HG02938 (cell line): Measurements from ENCODE around the gene ALAS2.
"Not testable (repeated sequence)": the region's sequence is repeated elsewhere in the genome, so short reads cannot be mapped to it uniquely, and the experiment has no call there.

Source experiments
- ATAC-seq: cut with Tn5 transposase; IDR thresholded peaks from one replicate; pipeline ENCODE4 v1.9.1; 2021; ENCODE audit warnings: mild to moderate bottlenecking, moderate library complexity; ENCODE audit not compliant: unreplicated experiment

Gene ALAS2, protein sequence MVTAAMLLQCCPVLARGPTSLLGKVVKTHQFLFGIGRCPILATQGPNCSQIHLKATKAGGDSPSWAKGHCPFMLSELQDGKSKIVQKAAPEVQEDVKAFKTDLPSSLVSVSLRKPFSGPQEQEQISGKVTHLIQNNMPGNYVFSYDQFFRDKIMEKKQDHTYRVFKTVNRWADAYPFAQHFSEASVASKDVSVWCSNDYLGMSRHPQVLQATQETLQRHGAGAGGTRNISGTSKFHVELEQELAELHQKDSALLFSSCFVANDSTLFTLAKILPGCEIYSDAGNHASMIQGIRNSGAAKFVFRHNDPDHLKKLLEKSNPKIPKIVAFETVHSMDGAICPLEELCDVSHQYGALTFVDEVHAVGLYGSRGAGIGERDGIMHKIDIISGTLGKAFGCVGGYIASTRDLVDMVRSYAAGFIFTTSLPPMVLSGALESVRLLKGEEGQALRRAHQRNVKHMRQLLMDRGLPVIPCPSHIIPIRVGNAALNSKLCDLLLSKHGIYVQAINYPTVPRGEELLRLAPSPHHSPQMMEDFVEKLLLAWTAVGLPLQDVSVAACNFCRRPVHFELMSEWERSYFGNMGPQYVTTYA

DNA sequence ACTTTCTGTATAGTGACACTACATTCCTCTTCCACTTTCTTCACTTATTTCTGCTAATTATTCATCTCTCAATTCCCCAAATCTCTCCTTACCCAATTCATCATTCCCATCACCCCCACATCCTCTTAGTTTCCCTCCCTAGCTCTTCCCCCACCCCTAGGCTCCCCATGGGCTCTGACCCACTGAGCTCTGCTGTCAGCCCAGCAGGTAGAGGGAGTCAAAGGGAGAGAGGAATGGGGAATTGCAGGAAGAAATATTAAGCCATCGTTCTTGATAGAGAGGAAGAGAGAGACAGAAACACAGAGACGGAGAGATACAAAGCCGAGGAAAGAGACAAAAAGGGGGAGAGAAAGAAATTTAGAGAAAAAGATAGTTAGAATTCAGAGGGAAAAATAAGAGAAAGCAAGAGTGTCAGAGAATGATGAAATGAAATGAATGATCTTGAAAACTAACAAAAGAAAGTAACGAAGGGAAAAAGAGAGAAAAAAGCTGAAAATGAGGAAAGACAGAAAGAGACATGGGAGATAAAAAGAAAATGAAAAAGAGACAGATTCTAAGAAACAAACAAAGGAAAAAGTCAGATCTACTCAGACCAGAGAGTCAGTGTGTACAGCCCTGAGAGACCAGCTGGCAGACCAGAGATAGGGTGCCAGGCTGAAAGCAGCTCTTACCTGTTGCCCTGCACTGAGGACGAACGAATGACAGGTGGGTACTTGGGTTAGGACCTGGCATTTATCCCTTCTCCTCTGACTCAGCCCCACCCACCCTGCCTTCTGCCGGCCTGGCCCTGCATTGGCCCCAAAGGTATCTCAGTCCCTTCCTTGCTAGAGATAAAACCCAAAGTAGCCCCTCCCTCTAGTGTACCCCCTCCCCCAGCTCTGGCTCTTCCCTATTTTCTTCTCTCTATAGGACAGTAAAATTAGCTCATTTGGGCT lies at the start of gene ALAS2:
Gene ALAS2 (minus strand): TSS at position 707 of the 935 bp plus-strand sequence. CDS start 4,977 bp downstream, outside the sequence.
- no peak for ATAC-seq

GRCh38 chrX:55074851-55075467 lies 44.2 kb upstream of the ALAS2 start, which contains the start of gene PAGE2B:
PAGE2B (plus strand) TSS chrX:55075030; CDS start chrX:55076042, 1,012 bp downstream.
- ATAC-seq: no peak

- ATAC-seq: no peak
Observed at GRCh38 chrX:55072286-55072685, 41.5 kb upstream of the ALAS2 start.

DNA sequence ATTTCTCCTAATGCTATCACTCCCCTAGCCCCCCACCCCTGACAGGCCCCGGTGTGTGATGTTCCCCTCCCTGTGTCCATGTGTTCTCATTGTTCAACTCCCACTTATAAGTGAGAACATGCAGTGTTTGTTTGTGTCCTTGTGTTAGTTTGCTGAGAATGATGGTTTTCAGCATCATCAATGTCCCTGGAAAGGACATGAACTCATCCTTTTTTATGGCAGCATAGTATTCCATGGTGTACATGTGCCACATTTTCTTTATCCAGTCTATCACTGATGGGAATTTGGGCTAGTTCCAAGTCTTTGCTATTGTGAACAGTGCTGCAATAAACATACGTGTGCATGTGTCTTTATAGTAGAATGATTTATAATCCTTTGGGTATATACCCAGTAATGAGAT lies 36.4 kb upstream of the ALAS2 start:
- not testable (repeated sequence) for ATAC-seq

GRCh38 chrX:55057675-55058249 lies 27.0 kb upstream of the ALAS2 start:
- no peak for ATAC-seq

DNA sequence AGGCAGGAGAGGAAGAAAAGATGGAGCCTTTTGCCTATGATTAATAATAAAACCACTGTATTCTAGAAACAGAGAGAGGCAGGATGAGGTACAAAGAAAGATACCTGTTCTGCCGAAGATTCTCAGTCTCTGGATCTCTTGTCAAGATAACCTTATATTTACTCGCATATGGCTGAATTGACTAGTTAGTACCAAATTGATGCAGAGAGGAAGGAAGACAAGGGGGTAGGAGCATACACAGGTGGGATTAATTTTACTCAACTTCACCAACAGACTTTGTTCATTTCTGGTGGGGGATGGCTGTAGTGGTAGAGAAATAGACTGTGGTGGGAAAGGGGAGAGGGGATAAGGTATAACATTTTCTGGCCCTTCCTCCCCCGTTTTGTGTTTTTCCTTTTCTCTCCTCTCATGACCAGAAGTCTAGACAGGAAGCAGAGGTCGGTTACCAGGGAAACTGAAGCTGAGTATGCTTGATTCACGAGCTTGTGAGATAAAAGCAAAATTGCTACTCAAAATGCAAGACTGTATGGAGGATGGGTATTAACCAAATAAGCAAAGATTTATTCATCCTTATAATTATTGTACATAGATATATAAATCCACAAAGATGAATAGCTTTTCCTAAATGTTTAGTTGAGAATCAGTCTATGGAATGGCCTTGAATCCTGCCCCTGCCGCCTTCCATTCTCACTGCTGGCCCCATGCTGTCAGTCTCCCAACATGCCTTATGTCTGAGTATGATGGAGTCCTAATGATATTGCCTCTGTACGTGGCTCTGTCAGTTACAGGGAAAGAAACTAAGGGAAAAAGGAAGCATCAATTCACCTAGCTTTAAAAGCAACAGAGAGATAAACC lies 26.3 kb upstream of the ALAS2 start:
- ATAC-seq: no peak

GRCh38 chrX:55050599-55050998 lies 19.8 kb upstream of the ALAS2 start:
- ATAC-seq: not testable (repeated sequence)

DNA sequence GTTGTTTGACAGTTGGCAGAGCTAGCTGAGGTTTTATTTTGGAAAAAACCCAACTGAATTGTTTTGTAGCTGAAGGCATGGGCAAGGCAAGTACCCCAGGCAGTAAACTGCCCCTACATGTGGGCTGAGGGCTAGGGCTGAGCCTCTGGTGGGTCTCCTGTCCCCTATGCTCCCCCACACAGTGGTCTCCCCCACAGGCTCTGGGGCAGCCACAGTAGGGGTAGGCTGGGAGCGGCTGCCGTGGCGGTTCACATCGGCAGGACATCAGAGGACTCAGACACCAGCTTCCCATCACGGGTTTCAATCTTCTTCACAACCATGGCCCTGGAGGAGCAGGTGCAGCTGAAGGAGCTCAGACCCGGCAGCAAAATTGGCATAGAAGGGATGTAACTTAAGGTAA lies 10.7 kb upstream of the ALAS2 start:
- ATAC-seq: no peak

GRCh38 chrX:55039471-55039870 lies 8.7 kb upstream of the ALAS2 start:
- no peak for ATAC-seq

- ATAC-seq: no peak
Observed at GRCh38 chrX:55033429-55033828, 2.7 kb upstream of the ALAS2 start.

- ATAC-seq: no peak
Observed at GRCh38 chrX:55029291-55029690, 1.5 kb downstream of the ALAS2 start.

DNA sequence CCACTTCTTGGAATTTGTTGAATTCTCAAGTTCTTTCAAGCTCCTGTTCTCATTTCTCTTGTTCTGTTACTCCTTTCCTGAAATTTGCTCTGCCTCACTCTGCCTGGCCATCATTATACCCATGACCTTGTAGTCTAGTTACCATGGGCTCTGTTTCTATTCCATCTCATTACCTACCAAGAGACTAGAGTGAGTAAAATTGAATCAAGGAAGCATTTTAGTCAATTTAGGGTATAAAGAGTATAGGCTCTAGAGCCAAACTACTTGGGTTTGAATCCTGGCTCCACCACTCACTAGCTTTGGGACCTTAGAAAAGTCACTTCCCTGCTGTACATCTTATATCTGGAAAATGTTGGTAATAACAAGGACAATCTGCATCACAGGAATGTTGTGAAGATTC lies 2.2 kb downstream of the ALAS2 start:
- no peak for ATAC-seq

DNA sequence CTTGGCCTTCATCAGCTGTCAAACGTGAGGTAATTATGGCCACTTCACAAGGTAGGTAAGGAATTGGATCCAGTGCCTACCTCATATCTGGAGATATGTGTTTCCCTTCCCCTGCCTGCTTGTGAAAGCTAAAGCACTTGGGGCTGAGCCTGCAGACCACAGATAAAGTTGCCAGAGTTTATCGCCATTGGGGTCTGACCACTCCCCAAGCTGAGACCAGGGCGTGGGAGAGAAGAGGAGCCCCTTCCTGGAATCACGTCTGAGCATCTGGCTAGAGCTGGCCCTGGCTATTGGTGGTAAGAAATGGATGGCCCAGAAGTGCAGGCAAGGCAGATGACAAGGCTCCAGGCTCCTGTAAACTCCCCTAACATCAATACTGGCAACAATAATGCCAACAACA lies 2.7 kb downstream of the ALAS2 start:
- ATAC-seq: no peak

- no peak for ATAC-seq
Observed at GRCh38 chrX:55026840-55027239, 3.9 kb downstream of the ALAS2 start.

DNA sequence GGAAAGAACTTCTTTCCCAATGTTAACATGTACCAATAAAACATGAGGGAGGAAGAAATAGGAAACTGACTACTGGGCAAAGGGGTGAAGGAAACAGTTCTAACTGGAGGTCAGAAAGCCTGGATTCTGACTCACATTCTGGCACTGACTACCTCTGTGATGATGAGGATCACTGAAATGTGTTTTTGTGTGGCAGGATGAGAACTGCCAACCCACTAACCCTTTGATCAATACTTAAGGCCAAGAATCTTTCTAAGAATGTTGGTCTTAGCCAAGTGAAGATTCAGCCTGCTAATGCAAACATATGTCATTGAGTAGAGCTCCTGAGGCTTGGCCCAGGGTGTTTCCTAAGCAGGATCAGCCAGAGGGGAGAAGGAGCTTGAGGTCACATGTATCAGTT lies 4.6 kb downstream of the ALAS2 start:
- ATAC-seq: no peak

GRCh38 chrX:55014897-55015299 lies 15.9 kb downstream of the ALAS2 start:
- ATAC-seq: no peak

DNA sequence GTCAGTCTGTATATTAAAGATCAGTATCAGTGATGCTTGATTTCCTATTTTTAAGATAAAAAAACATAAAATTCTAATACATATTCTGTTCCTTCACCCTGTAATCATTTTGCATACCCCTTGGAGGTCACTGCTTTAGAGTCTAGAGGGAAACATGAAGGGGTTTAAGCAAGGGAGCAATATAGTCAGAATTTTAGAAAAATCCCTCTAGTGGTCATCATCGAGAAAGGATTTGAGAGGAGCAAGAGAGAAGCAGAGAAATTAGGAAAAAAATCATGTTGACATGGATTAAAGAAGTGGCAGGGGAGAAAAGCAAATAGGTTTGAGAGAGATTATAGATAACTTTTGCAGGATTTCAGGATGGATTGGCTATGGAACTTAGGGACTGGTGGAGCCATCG lies 19.5 kb downstream of the ALAS2 start:
- ATAC-seq: no peak

GRCh38 chrX:55008571-55009358 lies 22.0 kb downstream of the ALAS2 start:
- ATAC-seq: no peak

- no peak for ATAC-seq
Observed at GRCh38 chrX:55007656-55008055, 23.1 kb downstream of the ALAS2 start.
